Measurements from ENCODE around the gene KLHL35.

- no peak for TF ChIP-seq CTCF (IDR thresholded peaks at IDR 0.05)
- TF ChIP-seq POLR2AphosphoS5 (IDR thresholded peaks at IDR 0.05), result no peak
These were observed 43.8 kb downstream of the KLHL35 start for GRCh38 chr11:75389276-75389605.
